Central memory CD8-positive, alpha-beta T cell (primary cell): ENCODE data around the gene SNX33.
A peak's percentile ranks its signal among the peaks of the same experiment; 100 is the strongest.

Experiments used
- ATAC-seq: fragments of 150-1000 bp; cut with Tn5 transposase; replicated peaks from 2 replicates; pipeline ENCODE4 v1.10.0; 2022; ENCODE audit warnings: mild to moderate bottlenecking, moderate FRiP score, moderate number of reproducible peaks; ENCODE audit not compliant: poor library complexity, severe bottlenecking; ENCODE audit errors: extremely low read depth
- DNase-seq, 2 donors: peaks; one replicate each; pipeline ENCODE4 v3.0.0; 2021; ENCODE audit warnings: low spot score in 2 of 2
- H3K27ac Mint-ChIP-seq: one replicate; pipeline ENCODE4 v1.8.0; 2022; ENCODE audit warnings: low read depth, mild to moderate bottlenecking, moderate library complexity, mixed read lengths
- H3K27me3 Mint-ChIP-seq: one replicate; pipeline ENCODE4 v1.8.0; 2022; ENCODE audit warnings: mixed read lengths
- H3K36me3 Mint-ChIP-seq: one replicate; pipeline ENCODE4 v1.8.0; 2022; ENCODE audit warnings: mild to moderate bottlenecking, moderate library complexity, mixed read lengths; ENCODE audit not compliant: insufficient read depth
- H3K4me1 Mint-ChIP-seq: one replicate; pipeline ENCODE4 v1.8.0; 2022; ENCODE audit warnings: mixed read lengths
- H3K4me3 Mint-ChIP-seq: one replicate; pipeline ENCODE4 v1.8.0; 2022; ENCODE audit warnings: mild to moderate bottlenecking, moderate library complexity, mixed read lengths
- H3K9me3 Mint-ChIP-seq: one replicate; pipeline ENCODE4 v1.8.0; 2022; ENCODE audit warnings: mixed read lengths

The SNX33 gene

GRCh38 chr15:75647370-75648155, at the start of gene SNX33:
Gene SNX33, plus strand, starts transcription at chr15:75647912. Its CDS starts 1,191 bp downstream, at chr15:75649103.
- no peak for DNase-seq
- Mint-ChIP-seq H3K4me1 (peaks cover 53% of the 10 kb centered on the region), H3K27ac (peak within 1 kb of the TSS; percentile 50), H3K36me3 (no peaks in the 10 kb centered on the region), H3K4me3 (peak within 1 kb of the TSS; percentile 80), H3K27me3 (no peaks in the 10 kb centered on the region), H3K9me3 (no peaks in the 10 kb centered on the region)
- ATAC-seq, result peak; percentile 57

- Mint-ChIP-seq H3K4me1 (peaks cover 17% of the 10 kb centered on the region), H3K36me3 (peaks cover 21% of the 10 kb centered on the region), H3K27me3 (no peaks in the 10 kb centered on the region), H3K9me3 (no peaks in the 10 kb centered on the region), H3K4me3 (no peak overlapping the region), H3K27ac (no peak overlapping the region)
- DNase-seq (no peak), ATAC-seq (no peak)
These were observed 49.4 kb upstream of the SNX33 start for GRCh38 chr15:75598361-75598760.

- no peak overlapping the region for H3K4me3 Mint-ChIP-seq
- no peaks in the 10 kb centered on the region for H3K27me3 Mint-ChIP-seq
- no peak overlapping the region for H3K27ac Mint-ChIP-seq
- H3K9me3 Mint-ChIP-seq, result no peaks in the 10 kb centered on the region
- no peak for DNase-seq
- H3K4me1 Mint-ChIP-seq, result peaks cover 17% of the 10 kb centered on the region
- H3K36me3 Mint-ChIP-seq, result peaks cover 19% of the 10 kb centered on the region
- no peak for ATAC-seq
These were observed 48.3 kb upstream of the SNX33 start for GRCh38 chr15:75599401-75599800.

- DNase-seq, result no peak
- no peaks in the 10 kb centered on the region for H3K9me3 Mint-ChIP-seq
- H3K4me1 Mint-ChIP-seq, result peaks cover 42% of the 10 kb centered on the region
- H3K4me3 Mint-ChIP-seq, result peak overlapping the region; percentile 49
- H3K27ac Mint-ChIP-seq, result peak overlapping the region; percentile 74
- peaks cover 25% of the 10 kb centered on the region for H3K36me3 Mint-ChIP-seq
- H3K27me3 Mint-ChIP-seq, result no peaks in the 10 kb centered on the region
- no peak for ATAC-seq
These were observed 41.7 kb upstream of the SNX33 start for GRCh38 chr15:75606026-75606425.

GRCh38 chr15:75606711-75607699, 40.7 kb upstream of the SNX33 start:
- DNase-seq (peak in 1 of 2 donors; percentile 13), ATAC-seq (peak; percentile 79)
- Mint-ChIP-seq H3K27me3 (no peaks in the 10 kb centered on the region), H3K27ac (peak overlapping the region; percentile 74), H3K4me1 (peaks cover 46% of the 10 kb centered on the region), H3K9me3 (no peaks in the 10 kb centered on the region), H3K4me3 (peak overlapping the region; percentile 49), H3K36me3 (peaks cover 33% of the 10 kb centered on the region)

- H3K27ac Mint-ChIP-seq, result peak overlapping the region; percentile 56
- peaks cover 52% of the 10 kb centered on the region for H3K36me3 Mint-ChIP-seq
- no peaks in the 10 kb centered on the region for H3K9me3 Mint-ChIP-seq
These were observed 30.9 kb upstream of the SNX33 start for GRCh38 chr15:75616766-75617165.

GRCh38 chr15:75620058-75620820, 27.5 kb upstream of the SNX33 start:
- H3K27ac Mint-ChIP-seq, result peak overlapping the region; percentile 56
- H3K4me3 Mint-ChIP-seq, result peak overlapping the region; percentile 33
- no peak for ATAC-seq
- H3K27me3 Mint-ChIP-seq, result no peaks in the 10 kb centered on the region
- peaks cover 29% of the 10 kb centered on the region for H3K36me3 Mint-ChIP-seq
- H3K4me1 Mint-ChIP-seq, result peaks cover 17% of the 10 kb centered on the region
- DNase-seq, result no peak
- no peaks in the 10 kb centered on the region for H3K9me3 Mint-ChIP-seq

More at GRCh38 chr15:75616766-75617165, 30.9 kb upstream of the SNX33 start:
- H3K27me3 Mint-ChIP-seq, result no peaks in the 10 kb centered on the region
- H3K4me1 Mint-ChIP-seq, result peaks cover 28% of the 10 kb centered on the region
- H3K4me3 Mint-ChIP-seq, result no peak overlapping the region
- DNase-seq (no peak), ATAC-seq (no peak)

- no peak for ATAC-seq
- no peak for DNase-seq
- H3K4me3 Mint-ChIP-seq, result peak overlapping the region; percentile 33
- peak overlapping the region; percentile 56 for H3K27ac Mint-ChIP-seq
- H3K36me3 Mint-ChIP-seq, result peaks cover 31% of the 10 kb centered on the region
- no peaks in the 10 kb centered on the region for H3K27me3 Mint-ChIP-seq
- H3K9me3 Mint-ChIP-seq, result no peaks in the 10 kb centered on the region
- H3K4me1 Mint-ChIP-seq, result peaks cover 20% of the 10 kb centered on the region
These were observed 26.8 kb upstream of the SNX33 start for GRCh38 chr15:75620841-75621391.

- peaks cover 24% of the 10 kb centered on the region for H3K4me1 Mint-ChIP-seq
- DNase-seq, result no peak
- no peak overlapping the region for H3K27ac Mint-ChIP-seq
- ATAC-seq, result no peak
- no peaks in the 10 kb centered on the region for H3K27me3 Mint-ChIP-seq
- no peaks in the 10 kb centered on the region for H3K9me3 Mint-ChIP-seq
- peaks cover 24% of the 10 kb centered on the region for H3K36me3 Mint-ChIP-seq
- no peak overlapping the region for H3K4me3 Mint-ChIP-seq
These were observed 25.2 kb upstream of the SNX33 start for GRCh38 chr15:75622505-75622904.

- Mint-ChIP-seq H3K4me1 (peaks cover 16% of the 10 kb centered on the region), H3K36me3 (peaks cover 16% of the 10 kb centered on the region), H3K4me3 (peak within 1 kb of the TSS; percentile 82), H3K27me3 (no peaks in the 10 kb centered on the region), H3K27ac (peak within 1 kb of the TSS; percentile 92), H3K9me3 (no peaks in the 10 kb centered on the region)
- DNase-seq, result peak; percentile 70 to 82
- peak; percentile 92 for ATAC-seq
These were observed 22.0 kb upstream of the SNX33 start, which contains the start of gene SNUPN for GRCh38 chr15:75625542-75626347. Gene SNUPN, minus strand, starts transcription at chr15:75625725. Its CDS starts 4,674 bp downstream, at chr15:75621051.

- Mint-ChIP-seq H3K27me3 (no peaks in the 10 kb centered on the region), H3K9me3 (no peaks in the 10 kb centered on the region)
These were observed 15.8 kb upstream of the SNX33 start for GRCh38 chr15:75631935-75632334.

More at GRCh38 chr15:75631935-75632334, 15.8 kb upstream of the SNX33 start:
- H3K4me3 Mint-ChIP-seq, result no peak overlapping the region
- H3K27ac Mint-ChIP-seq, result no peak overlapping the region
- peaks cover 5% of the 10 kb centered on the region for H3K36me3 Mint-ChIP-seq
- DNase-seq, result no peak
- peaks cover 5% of the 10 kb centered on the region for H3K4me1 Mint-ChIP-seq
- ATAC-seq, result no peak
